ENCODE results near the gene KIF22.

DNA sequence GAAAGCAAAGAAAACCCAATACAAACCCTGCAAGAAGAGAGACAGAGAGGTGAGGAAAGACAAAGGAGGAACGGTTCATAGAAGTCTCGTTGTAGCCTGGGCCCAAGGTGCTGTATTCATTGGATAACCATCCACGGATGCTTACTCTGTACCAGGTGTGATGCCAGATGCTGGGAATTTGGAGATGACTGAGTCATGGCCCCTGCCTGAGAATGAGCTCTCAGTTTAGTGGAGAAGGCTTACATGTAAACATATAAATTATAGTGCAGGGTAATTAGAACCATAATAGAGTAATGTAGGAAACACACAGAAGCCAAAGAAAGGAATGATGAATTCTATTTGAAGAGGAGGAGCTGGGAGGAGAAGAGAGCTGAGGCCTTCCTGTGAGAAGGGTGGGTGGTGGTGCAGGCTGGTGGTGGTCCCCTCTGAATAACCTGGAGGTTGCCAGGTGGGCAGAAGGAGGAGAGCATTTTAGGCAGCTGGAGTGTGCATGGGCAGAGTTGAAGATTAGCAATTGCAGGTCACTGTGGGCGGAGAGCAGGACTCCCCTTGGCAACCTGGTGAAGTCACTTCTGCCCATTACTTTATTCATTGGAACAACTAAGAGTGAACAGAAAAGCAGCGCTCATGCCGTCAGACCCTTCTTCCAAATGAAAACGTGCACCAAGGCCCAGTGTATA lies 20.2 kb upstream of the KIF22 start:
- TF ChIP-seq, protein P1, sequence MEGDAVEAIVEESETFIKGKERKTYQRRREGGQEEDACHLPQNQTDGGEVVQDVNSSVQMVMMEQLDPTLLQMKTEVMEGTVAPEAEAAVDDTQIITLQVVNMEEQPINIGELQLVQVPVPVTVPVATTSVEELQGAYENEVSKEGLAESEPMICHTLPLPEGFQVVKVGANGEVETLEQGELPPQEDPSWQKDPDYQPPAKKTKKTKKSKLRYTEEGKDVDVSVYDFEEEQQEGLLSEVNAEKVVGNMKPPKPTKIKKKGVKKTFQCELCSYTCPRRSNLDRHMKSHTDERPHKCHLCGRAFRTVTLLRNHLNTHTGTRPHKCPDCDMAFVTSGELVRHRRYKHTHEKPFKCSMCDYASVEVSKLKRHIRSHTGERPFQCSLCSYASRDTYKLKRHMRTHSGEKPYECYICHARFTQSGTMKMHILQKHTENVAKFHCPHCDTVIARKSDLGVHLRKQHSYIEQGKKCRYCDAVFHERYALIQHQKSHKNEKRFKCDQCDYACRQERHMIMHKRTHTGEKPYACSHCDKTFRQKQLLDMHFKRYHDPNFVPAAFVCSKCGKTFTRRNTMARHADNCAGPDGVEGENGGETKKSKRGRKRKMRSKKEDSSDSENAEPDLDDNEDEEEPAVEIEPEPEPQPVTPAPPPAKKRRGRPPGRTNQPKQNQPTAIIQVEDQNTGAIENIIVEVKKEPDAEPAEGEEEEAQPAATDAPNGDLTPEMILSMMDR (conservative IDR thresholded peaks at IDR 0.05; ENCODE audit: low read depth, low read length) = no peak
- TF ChIP-seq EZH2 (IDR thresholded peaks at IDR 0.05; ENCODE audit: low read length, unreplicated experiment) = no peak

All from PC-3 (cell line).